ENCODE data around the gene CEBPZOS. TPM values are rescaled to one million over a fixed set of nuclear protein-coding genes. Genes with fewer than 3 reads are reported as not detected.

The CEBPZOS gene
- total and polyA plus RNA-seq, 2 of the 8 experiments (the other 6 are each of a cell fraction or from before 2014, with no cell fraction given), result 27.3 to 43.5 TPM

GRCh38 chr2:37190290-37190689, 6.0 kb upstream of the CEBPZOS start:
- Histone ChIP-seq H3K27ac (ENCODE audit: low read depth, low read length) (no peak overlapping the region), H3K4me2 (ENCODE audit: insufficient read depth in 1 of 2, low read depth in 2 of 2, low read length in 2 of 2) (peak overlapping the region in 1 of 2 experiments; percentile 14; a peak in 1 of 4 replicates), H3K9me3 (ENCODE audit: insufficient read depth in 2 of 2, low read depth in 1 of 2, low read length in 1 of 2) (no peaks in the 10 kb centered on the region), H3K56ac (replicated peaks; ENCODE audit: insufficient read length, low read depth, low read length) (no peak overlapping the region), H3K23ac (ENCODE audit: insufficient read length) (no peak overlapping the region), H2AFZ (ENCODE audit: low read length) (no peak overlapping the region), H3K79me2 (ENCODE audit: control insufficient read depth in 1 of 2, insufficient read depth in 2 of 2, low read length in 2 of 2) (no peaks in the 10 kb centered on the region), H4K5ac (ENCODE audit: insufficient read length, low read depth, low read length) (no peak overlapping the region), H3K36me3 (ENCODE audit: control insufficient read depth in 2 of 4, insufficient read depth in 4 of 4, low read length in 3 of 4) (no peaks in the 10 kb centered on the region), H2AK5ac (ENCODE audit: low read depth, low read length) (peak overlapping the region; percentile 18; the same call in 1 of the 2 replicates), H2BK5ac (ENCODE audit: low read depth, low read length) (peak overlapping the region; percentile 67; the same call in 1 of the 2 replicates), H3K14ac (ENCODE audit: insufficient read length) (no peak overlapping the region), H3K9ac (replicated peaks in 1 of 4; ENCODE audit: extremely low read depth in 1 of 4, low read depth in 3 of 4, low read length in 3 of 4) (no peak overlapping the region), H4K20me1 (replicated peaks in 1 of 2; ENCODE audit: control insufficient read depth in 1 of 2, insufficient read depth in 2 of 2, low read length in 2 of 2) (no peaks in the 10 kb centered on the region), H3K4me1 (replicated peaks in 1 of 4; ENCODE audit: control insufficient read depth in 3 of 4, insufficient read depth in 4 of 4, low read length in 3 of 4) (peaks cover 14 to 25% (median 16%) of the 10 kb centered on the region in 4 experiments), H2BK12ac (ENCODE audit: low read depth, low read length) (peak overlapping the region; percentile 91), H3K4ac (replicated peaks; ENCODE audit: insufficient read length, low read depth, low read length) (peak overlapping the region; percentile 55), H3K4me3 (ENCODE audit: extremely low read depth in 1 of 4, insufficient read depth in 2 of 4, low read depth in 3 of 4, low read length in 4 of 4) (no peak overlapping the region), H3K27me3 (replicated peaks in 1 of 4; ENCODE audit: control insufficient read depth in 3 of 4, extremely low read depth in 1 of 4, insufficient read depth in 3 of 4, low read length in 3 of 4) (no peaks in the 10 kb centered on the region), H2BK20ac (ENCODE audit: low read length) (peak overlapping the region; percentile 49; the same call in 1 of the 2 replicates), H4K8ac (ENCODE audit: extremely low read depth, insufficient read depth, low read length) (no peak overlapping the region), H4K91ac (replicated peaks; ENCODE audit: insufficient read length, low read length) (peak overlapping the region; percentile 49), H2BK15ac (ENCODE audit: low read length) (no peak overlapping the region), H3K18ac (ENCODE audit: extremely low read depth, low read length) (no peak overlapping the region), H2BK120ac (replicated peaks; ENCODE audit: low read depth, low read length) (peak overlapping the region; percentile 83), H3K79me1 (ENCODE audit: low read depth, low read length) (no peaks in the 10 kb centered on the region), H3K23me2 (ENCODE audit: low read depth, low read length) (no peaks in the 10 kb centered on the region)
- FAIRE-seq (no peak), DNase-seq (ENCODE audit: low read depth in 1 of 2, low spot score in 2 of 2) (no peak)
- WGBS, 2 experiments (ENCODE audit: extremely low coverage in 1 of 2, insufficient coverage in 1 of 2, insufficient read length in 1 of 2, insufficient replicate concordance in 2 of 2, low coverage in 1 of 2, low lambda C conversion rate in 2 of 2, missing lambda C conversion rate in 1 of 2), result 82% methylated on average over 4 of the region's 4 CpGs; no CpG with 5 or more reads in 1 of the 2 experiments
- ChIA-PET POLR2A (ENCODE audit: partially characterized antibody) (interaction anchor here (1.2 to 5.2 kb wide), 6 partner anchors 11 to 134 kb away, joined by 3 to 26 read pairs (median 4); partner anchors contain the start of genes CEBPZ, NDUFAF7 and PRKD3), CTCF (ENCODE audit: partially characterized antibody) (interaction anchor here (1.6 to 8.8 kb wide), 6 partner anchors 9 to 74 kb away, joined by 3 to 48 read pairs (median 12); no protein-coding TSS in a partner anchor)
- TF ChIP-seq, protein P1, sequence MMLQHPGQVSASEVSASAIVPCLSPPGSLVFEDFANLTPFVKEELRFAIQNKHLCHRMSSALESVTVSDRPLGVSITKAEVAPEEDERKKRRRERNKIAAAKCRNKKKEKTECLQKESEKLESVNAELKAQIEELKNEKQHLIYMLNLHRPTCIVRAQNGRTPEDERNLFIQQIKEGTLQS (IDR thresholded peaks at IDR 0.05; ENCODE audit: insufficient read depth, low read depth, low read length), result no peak
- no peak for TF ChIP-seq SIRT6 (IDR thresholded peaks at IDR 0.05; ENCODE audit: low read length)
- no peak for TF ChIP-seq TAF7 (optimal IDR thresholded peaks at IDR 0.05; ENCODE audit: borderline replicate concordance, low read depth, low read length)
- TF ChIP-seq BACH1 (IDR thresholded peaks at IDR 0.05; ENCODE audit: low read length), result no peak

Data from H1 (cell line).